Measurements from ENCODE around the gene PARD3B. TPM values are rescaled to one million over a fixed set of nuclear protein-coding genes. Genes with fewer than 3 reads are reported as not detected.

Gene PARD3B
- total and polyA plus RNA-seq, 7 donors: 0.42 to 6.0 (median 4.8) TPM

GRCh38 chr2:205297846-205298245 lies 752.6 kb downstream of the PARD3B start:
- ATAC-seq: no peak
- WGBS, 3 donors: 78 to 83% (median 82%) methylated on average over 4 of the region's 4 CpGs
- intact Hi-C loops (cut with DNase I): no loop called here

GRCh38 chr2:205311201-205311600 lies 765.9 kb downstream of the PARD3B start:
- no peaks in the 10 kb centered on the region for H3K27me3 ChIP-seq (ENCODE audit: insufficient read depth in 3 of 3, low read length in 2 of 3)
- DNase-seq: no peak
- no peak overlapping the region for H3K4me3 ChIP-seq
- WGBS, 3 donors: 73 to 78% (median 76%) methylated on average over 5 of the region's 5 CpGs
- H3K4me1 ChIP-seq: no peaks in the 10 kb centered on the region
- no peaks in the 10 kb centered on the region for H3K36me3 ChIP-seq (ENCODE audit: insufficient read depth in 1 of 2, low read depth in 1 of 2)
- intact Hi-C loops (cut with DNase I): no loop called here
- TF ChIP-seq CTCF (IDR thresholded peaks at IDR 0.05): no peak
- ATAC-seq: no peak
- H3K9me3 ChIP-seq: no peaks in the 10 kb centered on the region
- no peak overlapping the region for H3K27ac ChIP-seq

More at GRCh38 chr2:205297846-205298245, 752.6 kb downstream of the PARD3B start:
- Histone ChIP-seq H3K27me3 (ENCODE audit: insufficient read depth in 3 of 3, low read length in 2 of 3) (no peaks in the 10 kb centered on the region), H3K27ac (no peak overlapping the region), H3K36me3 (ENCODE audit: insufficient read depth in 1 of 2, low read depth in 1 of 2) (no peaks in the 10 kb centered on the region), H3K4me1 (no peaks in the 10 kb centered on the region), H3K4me3 (no peak overlapping the region), H3K9me3 (no peaks in the 10 kb centered on the region)
- DNase-seq: no peak
- no peak for TF ChIP-seq CTCF (IDR thresholded peaks at IDR 0.05)

GRCh38 chr2:205321231-205321630 lies 776.0 kb downstream of the PARD3B start:
- intact Hi-C loops (cut with DNase I): no loop called here
- DNase-seq (no peak), ATAC-seq (no peak)
- no peaks in the 10 kb centered on the region for H3K4me1 ChIP-seq
- no peaks in the 10 kb centered on the region for H3K36me3 ChIP-seq (ENCODE audit: insufficient read depth in 1 of 2, low read depth in 1 of 2)
- H3K9me3 ChIP-seq: no peaks in the 10 kb centered on the region
- no peak overlapping the region for H3K4me3 ChIP-seq
- H3K27me3 ChIP-seq (ENCODE audit: insufficient read depth in 3 of 3, low read length in 2 of 3): no peaks in the 10 kb centered on the region
- no peak for TF ChIP-seq CTCF (IDR thresholded peaks at IDR 0.05)
- 82 to 92% (median 84%) methylated on average over 2 of the region's 2 CpGs for WGBS, 3 donors
- H3K27ac ChIP-seq: no peak overlapping the region

- no peak for DNase-seq
- intact Hi-C loops (cut with DNase I): no loop called here
Measured at GRCh38 chr2:205323929-205324328, 778.7 kb downstream of the PARD3B start.

More at GRCh38 chr2:205323929-205324328, 778.7 kb downstream of the PARD3B start:
- 94 to 100% (median 97%) methylated on average over 2 of the region's 2 CpGs for whole genome bisulfite sequencing, 3 donors
- Histone ChIP-seq H3K9me3 (no peaks in the 10 kb centered on the region), H3K4me3 (no peak overlapping the region), H3K4me1 (no peaks in the 10 kb centered on the region), H3K27me3 (ENCODE audit: insufficient read depth in 3 of 3, low read length in 2 of 3) (no peaks in the 10 kb centered on the region), H3K36me3 (ENCODE audit: insufficient read depth in 1 of 2, low read depth in 1 of 2) (no peaks in the 10 kb centered on the region), H3K27ac (no peak overlapping the region)
- ATAC-seq: no peak
- TF ChIP-seq CTCF (IDR thresholded peaks at IDR 0.05): no peak
